Body of pancreas (tissue), 4 donors: ENCODE data around the gene MINDY3. TPM values are rescaled to one million over a fixed set of nuclear protein-coding genes. Genes with fewer than 3 reads are reported as not detected.

ENCODE experiments used
- ATAC-seq: fragments of 150-250 bp; one replicate; pipeline ENCODE4 v1.9.1; 2016
- DNase-seq, 4 donors: peaks; one replicate each; pipeline ENCODE4 v3.0.0-alpha.2; 2019
- H3K27ac ChIP-seq, 4 donors: fragments of 200-600 bp; sonication (generic); 1 replicate in 3 of 4; 2 replicates in 1 of 4; pipeline versions ENCODE4 v1.5.1 to v1.6.1; 2016 to 2019; ENCODE audit warnings: mild to moderate bottlenecking in 1 of 4, mixed read lengths in 1 of 4, moderate library complexity in 1 of 4
- H3K27me3 ChIP-seq, 2 donors: fragments of 200-600 bp; sonication (generic); one replicate each; pipeline ENCODE4 v1.6.0; 2016; ENCODE audit warnings: mild to moderate bottlenecking in 1 of 2
- H3K36me3 ChIP-seq, 2 donors: fragments of 200-600 bp; sonication (generic); replicated peaks in 1 of 2; 2 replicates each; pipeline ENCODE4 v1.5.1; 2016; ENCODE audit warnings: low read depth in 2 of 2; ENCODE audit not compliant: insufficient read depth in 1 of 2
- H3K4me1 ChIP-seq: fragments of 200-600 bp; sonication (generic); one replicate; pipeline ENCODE4 v1.6.0; 2016
- H3K4me3 ChIP-seq, 2 donors: fragments of 200-600 bp; sonication (generic); 1 replicate in 1 of 2; 2 replicates in 1 of 2; pipeline ENCODE4 v1.5.1; 2016 to 2019
- H3K9me3 ChIP-seq, 3 donors: fragments of 200-600 bp; sonication (generic); 1 replicate in 2 of 3; 2 replicates in 1 of 3; pipeline ENCODE4 v1.5.1; 2016
- POLR2A ChIP-seq, 3 donors: fragments of 450-650 bp; IDR thresholded peaks; one replicate each; pipeline ENCODE4 v1.6.1; 2016; ENCODE audit warnings: antibody characterized with exemption in 3 of 3, mild to moderate bottlenecking in 2 of 3
- WGBS, 2 donors: methylation state at CpG; one replicate each; pipeline ENCODE4 v1.1.5; 2017; 5-methylcytosine and 5-hydroxymethylcytosine counted together
- intact Hi-C: fragments of 100-400 bp; cut with DNase I; formaldehyde crosslinking; loops from one replicate; pipeline ENCODE4 v1.15.1; 2023
- total RNA-seq, 2 donors: library from RNA; depleted of rRNA; stranded (reverse); fragments of >200 nt; gene quantifications; one replicate each; pipeline ENCODE4 v1.1.0, GENCODE V29; 2016
- TF ChIP-seq, protein P1 (sequence below), 7 experiments: fragments of 450-650 bp in 4 of 7; fragments of 200-600 bp in 3 of 7; sonication (generic) in 3 of 7; IDR thresholded peaks; one replicate each; pipeline ENCODE4 v1.5.1; 2016 to 2019; ENCODE audit warnings: antibody characterized with exemption in 7 of 7

MINDY3 gene
- total RNA-seq, 2 donors from 2014 or later: 15.6 to 22.1 TPM

DNA sequence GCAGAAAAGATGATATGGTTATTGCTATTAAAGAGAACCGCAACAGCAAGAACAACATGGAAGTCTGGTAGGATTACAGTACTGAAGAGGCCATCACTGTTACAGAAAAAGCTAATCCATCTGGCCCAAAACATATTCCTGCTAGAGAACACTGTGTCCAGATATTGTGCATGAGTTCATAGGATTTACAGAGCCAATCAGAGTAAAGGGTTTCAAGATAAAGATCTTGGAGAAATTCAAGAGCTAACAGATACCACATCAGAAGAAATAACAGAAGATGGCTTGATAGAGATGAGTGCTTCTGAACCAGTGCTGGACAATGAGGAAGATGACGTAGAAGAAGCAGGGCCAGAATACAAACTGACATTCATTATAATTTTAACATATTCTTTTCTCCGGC, 58.7 kb downstream of the MINDY3 start:
- TF ChIP-seq, protein P1, sequence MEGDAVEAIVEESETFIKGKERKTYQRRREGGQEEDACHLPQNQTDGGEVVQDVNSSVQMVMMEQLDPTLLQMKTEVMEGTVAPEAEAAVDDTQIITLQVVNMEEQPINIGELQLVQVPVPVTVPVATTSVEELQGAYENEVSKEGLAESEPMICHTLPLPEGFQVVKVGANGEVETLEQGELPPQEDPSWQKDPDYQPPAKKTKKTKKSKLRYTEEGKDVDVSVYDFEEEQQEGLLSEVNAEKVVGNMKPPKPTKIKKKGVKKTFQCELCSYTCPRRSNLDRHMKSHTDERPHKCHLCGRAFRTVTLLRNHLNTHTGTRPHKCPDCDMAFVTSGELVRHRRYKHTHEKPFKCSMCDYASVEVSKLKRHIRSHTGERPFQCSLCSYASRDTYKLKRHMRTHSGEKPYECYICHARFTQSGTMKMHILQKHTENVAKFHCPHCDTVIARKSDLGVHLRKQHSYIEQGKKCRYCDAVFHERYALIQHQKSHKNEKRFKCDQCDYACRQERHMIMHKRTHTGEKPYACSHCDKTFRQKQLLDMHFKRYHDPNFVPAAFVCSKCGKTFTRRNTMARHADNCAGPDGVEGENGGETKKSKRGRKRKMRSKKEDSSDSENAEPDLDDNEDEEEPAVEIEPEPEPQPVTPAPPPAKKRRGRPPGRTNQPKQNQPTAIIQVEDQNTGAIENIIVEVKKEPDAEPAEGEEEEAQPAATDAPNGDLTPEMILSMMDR (IDR thresholded peaks at IDR 0.05): no peak
- TF ChIP-seq POLR2A (IDR thresholded peaks at IDR 0.05): no peak

DNA sequence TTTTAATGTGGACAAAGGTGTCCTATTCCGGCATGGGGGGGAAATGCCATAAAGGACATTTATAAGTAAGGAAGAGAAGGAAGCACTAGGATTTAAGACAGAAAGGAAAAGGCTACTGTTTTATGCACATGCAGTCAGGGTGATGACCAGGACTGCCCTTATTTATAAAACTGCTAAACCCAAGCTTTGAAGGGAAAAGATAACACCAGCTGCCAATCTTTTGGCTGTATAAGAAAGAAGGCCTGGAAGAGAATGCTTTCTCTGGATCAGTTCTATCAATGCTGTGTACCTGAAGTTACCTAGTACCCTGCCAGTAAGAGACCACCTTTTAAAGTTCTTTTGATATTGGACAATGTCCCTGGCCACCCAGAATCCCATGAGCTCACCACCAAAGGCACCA, 59.2 kb downstream of the MINDY3 start:
- H3K36me3 ChIP-seq: no peaks in the 10 kb centered on the region
- ATAC-seq: no peak
- TF ChIP-seq, protein P1 (IDR thresholded peaks at IDR 0.05): no peak
- no peak for TF ChIP-seq POLR2A (IDR thresholded peaks at IDR 0.05)
- peaks cover 0 to 4% (median 0%) of the 10 kb centered on the region in 3 donors for H3K9me3 ChIP-seq
- H3K27me3 ChIP-seq: no peaks in the 10 kb centered on the region
- DNase-seq: no peak
- intact Hi-C loops: no loop called here
- no peak overlapping the region for H3K27ac ChIP-seq
- H3K4me3 ChIP-seq: no peak overlapping the region
- 91 to 100% methylated on average over 1 of the region's 1 CpG for WGBS, 2 donors
- H3K4me1 ChIP-seq: no peaks in the 10 kb centered on the region

More for the DNA sequence above, 58.7 kb downstream of the MINDY3 start:
- intact Hi-C loops: no loop called here
- DNase-seq (no peak), ATAC-seq (no peak)
- H3K27ac ChIP-seq: no peak overlapping the region
- no peak overlapping the region for H3K4me3 ChIP-seq
- WGBS, 2 donors: 94 to 100% methylated on average over 3 of the region's 3 CpGs
- H3K9me3 ChIP-seq: peaks cover 0 to 4% (median 0%) of the 10 kb centered on the region in 3 donors
- H3K4me1 ChIP-seq: no peaks in the 10 kb centered on the region
- H3K27me3 ChIP-seq: no peaks in the 10 kb centered on the region
- no peaks in the 10 kb centered on the region for H3K36me3 ChIP-seq

DNA sequence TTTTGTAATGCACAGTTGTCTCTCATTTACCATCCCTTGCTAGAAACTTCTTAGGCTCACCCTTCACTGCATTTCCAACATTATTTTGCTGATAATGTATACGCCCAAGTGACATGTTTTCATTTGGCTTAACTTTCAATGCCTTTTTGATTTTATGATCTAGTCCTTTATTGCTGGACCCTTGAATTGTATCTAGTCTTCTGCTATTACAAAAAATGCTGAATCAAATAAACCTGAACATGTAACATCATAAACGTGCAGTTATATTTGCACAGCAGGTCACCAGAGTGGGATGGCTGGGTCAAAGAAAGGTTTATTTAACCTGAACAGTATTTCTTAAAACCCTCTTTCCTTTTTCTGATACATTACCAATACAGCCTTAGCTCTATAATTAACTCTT, 63.0 kb downstream of the MINDY3 start:
- intact Hi-C loops: no loop called here
- Histone ChIP-seq H3K27ac (no peak overlapping the region), H3K4me1 (no peaks in the 10 kb centered on the region), H3K27me3 (no peaks in the 10 kb centered on the region), H3K9me3 (peaks cover 0 to 4% (median 0%) of the 10 kb centered on the region in 3 donors), H3K4me3 (no peak overlapping the region), H3K36me3 (no peaks in the 10 kb centered on the region)
- no peak for ATAC-seq
- WGBS, 2 donors: 85 to 91% methylated on average over 2 of the region's 2 CpGs
- no peak for TF ChIP-seq POLR2A (IDR thresholded peaks at IDR 0.05)
- TF ChIP-seq, protein P1 (IDR thresholded peaks at IDR 0.05): no peak
- no peak for DNase-seq

DNA sequence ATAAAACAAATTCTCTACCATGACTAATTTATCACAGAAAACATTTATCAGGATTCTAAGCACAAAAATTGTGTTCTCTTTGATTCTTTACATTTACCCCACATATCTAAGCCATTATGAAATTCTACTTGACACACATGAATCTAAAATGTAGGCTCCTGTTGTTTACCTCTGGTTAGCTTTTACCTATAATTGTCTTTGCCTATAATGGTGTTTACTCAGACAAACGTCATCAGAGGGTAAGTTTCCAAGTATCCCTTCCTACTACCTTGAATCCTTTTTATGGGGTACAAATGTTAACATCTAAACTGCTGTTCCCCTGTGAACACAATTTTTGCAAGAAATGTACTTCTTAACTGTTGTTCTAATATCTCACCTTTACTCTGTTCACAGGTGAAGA, 63.5 kb downstream of the MINDY3 start:
- no peak overlapping the region for H3K27ac ChIP-seq
- no peak for TF ChIP-seq POLR2A (IDR thresholded peaks at IDR 0.05)
- TF ChIP-seq, protein P1 (IDR thresholded peaks at IDR 0.05): no peak
- DNase-seq (no peak), ATAC-seq (no peak)
- no peaks in the 10 kb centered on the region for H3K27me3 ChIP-seq
- WGBS, 2 donors: 50 to 57% methylated on average over 1 of the region's 1 CpG
- H3K4me3 ChIP-seq: no peak overlapping the region
- intact Hi-C loops: no loop called here
- H3K36me3 ChIP-seq: no peaks in the 10 kb centered on the region
- H3K4me1 ChIP-seq: no peaks in the 10 kb centered on the region
- peaks cover 0 to 4% (median 0%) of the 10 kb centered on the region in 3 donors for H3K9me3 ChIP-seq

DNA sequence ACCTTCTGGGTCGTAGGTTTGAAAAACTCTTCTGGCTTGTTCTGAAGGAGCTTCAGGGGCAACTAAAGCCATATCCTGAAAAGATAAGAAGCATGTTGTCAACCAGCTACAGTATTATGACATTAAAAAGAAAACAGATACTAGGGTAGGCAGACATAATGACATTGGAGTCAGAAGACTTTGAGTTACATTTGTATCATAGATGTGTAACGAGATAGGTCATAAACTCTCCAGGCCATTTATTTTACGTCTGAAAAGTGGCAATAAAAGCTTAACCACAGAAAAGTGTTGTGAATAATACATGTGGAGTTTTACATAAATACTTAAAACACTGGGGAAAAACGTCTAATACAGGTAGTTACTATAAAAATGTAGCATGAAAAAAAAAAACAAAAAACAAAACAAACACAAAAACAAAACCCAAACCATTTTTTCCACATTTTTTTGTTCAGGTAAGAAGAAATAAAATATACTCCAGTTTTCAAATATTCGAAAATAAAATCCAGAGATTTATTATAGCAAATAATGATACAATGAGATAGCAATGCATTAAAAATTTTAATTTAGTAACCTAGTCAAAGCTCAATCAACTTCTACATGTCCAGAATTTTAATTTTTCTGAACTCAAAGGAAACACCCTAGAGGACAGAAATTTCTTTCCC, 64.1 kb downstream of the MINDY3 start:
- no peaks in the 10 kb centered on the region for H3K27me3 ChIP-seq
- TF ChIP-seq POLR2A (IDR thresholded peaks at IDR 0.05): no peak
- H3K27ac ChIP-seq: no peak overlapping the region
- H3K36me3 ChIP-seq: no peaks in the 10 kb centered on the region
- WGBS, 2 donors: 78 to 86% methylated on average over 5 of the region's 5 CpGs
- no peaks in the 10 kb centered on the region for H3K4me1 ChIP-seq
- H3K4me3 ChIP-seq: no peak overlapping the region
- no peak for DNase-seq
- ATAC-seq: no peak
- peaks cover 0 to 4% (median 0%) of the 10 kb centered on the region in 3 donors for H3K9me3 ChIP-seq
- intact Hi-C loops: no loop called here
